Suprapubic skin (tissue), 4 donors: ENCODE results near the gene ARSJ. TPM values are rescaled to one million over a fixed set of nuclear protein-coding genes. Genes with fewer than 3 reads are reported as not detected.
"Not testable (repeated sequence)": the region's sequence is repeated elsewhere in the genome, so short reads cannot be mapped to it uniquely, and the experiment has no call there.

ENCODE experiments used
- DNase-seq, 2 donors: peaks; one replicate each; pipeline ENCODE4 v3.0.0-alpha.2; 2019; ENCODE audit warnings: low spot score in 2 of 2
- H3K27ac ChIP-seq: fragments of 200-600 bp; sonication (generic); one replicate; pipeline ENCODE4 v1.5.1; 2019
- H3K27me3 ChIP-seq: fragments of 200-600 bp; sonication (generic); one replicate; pipeline ENCODE4 v1.5.1; 2019
- H3K36me3 ChIP-seq: fragments of 200-600 bp; sonication (generic); one replicate; pipeline ENCODE4 v1.5.1; 2019
- H3K4me1 ChIP-seq: fragments of 200-600 bp; sonication (generic); one replicate; pipeline ENCODE4 v1.5.1; 2019
- H3K4me3 ChIP-seq: fragments of 200-600 bp; sonication (generic); one replicate; pipeline ENCODE4 v1.5.1; 2019; ENCODE audit warnings: mild to moderate bottlenecking
- H3K9me3 ChIP-seq: fragments of 200-600 bp; sonication (generic); one replicate; pipeline ENCODE4 v1.5.1; 2019
- EP300 ChIP-seq: sonication (generic); formaldehyde crosslinking; IDR thresholded peaks from one replicate; pipeline ENCODE4 v1.6.1; 2017; ENCODE audit warnings: antibody characterized with exemption
- POLR2A ChIP-seq, 2 donors: fragments of 450-650 bp; IDR thresholded peaks; one replicate each; pipeline ENCODE4 v1.6.1; 2017; ENCODE audit warnings: antibody characterized with exemption in 2 of 2, mild to moderate bottlenecking in 2 of 2, moderate library complexity in 2 of 2
- POLR2AphosphoS5 ChIP-seq, 3 donors: sonication (generic); formaldehyde crosslinking; IDR thresholded peaks; one replicate each; pipeline ENCODE4 v1.6.1; 2017; ENCODE audit warnings: antibody characterized with exemption in 3 of 3
- WGBS: methylation state at CpG from one replicate; pipeline ENCODE4 v1.1.5; 2018; 5-methylcytosine and 5-hydroxymethylcytosine counted together
- total RNA-seq, 4 donors: library from RNA; depleted of rRNA; stranded (reverse); fragments of >200 nt; gene quantifications; one replicate each; pipeline ENCODE4 v1.1.0, GENCODE V29; 2016
- TF ChIP-seq, protein P1 (sequence below), 2 donors: fragments of 200-600 bp in 1 of 2; fragments of 450-650 bp in 1 of 2; sonication (generic) in 1 of 2; IDR thresholded peaks; one replicate each; pipeline ENCODE4 v1.5.1; 2016 to 2019; ENCODE audit warnings: antibody characterized with exemption in 2 of 2, mild to moderate bottlenecking in 1 of 2, moderate library complexity in 1 of 2

Gene ARSJ
- total RNA-seq, 4 donors from 2014 or later, result 1.6 to 3.9 (median 3.2) TPM

- no peak for DNase-seq
- H3K36me3 ChIP-seq, result no peaks in the 10 kb centered on the region
- 84% methylated on average over 4 of the region's 8 CpGs for WGBS
- H3K9me3 ChIP-seq, result no peaks in the 10 kb centered on the region
- H3K4me1 ChIP-seq, result no peaks in the 10 kb centered on the region
- TF ChIP-seq EP300 (no peak), POLR2A (IDR thresholded peaks at IDR 0.05) (no peak), POLR2AphosphoS5 (IDR thresholded peaks at IDR 0.05) (no peak)
- TF ChIP-seq, protein P1, sequence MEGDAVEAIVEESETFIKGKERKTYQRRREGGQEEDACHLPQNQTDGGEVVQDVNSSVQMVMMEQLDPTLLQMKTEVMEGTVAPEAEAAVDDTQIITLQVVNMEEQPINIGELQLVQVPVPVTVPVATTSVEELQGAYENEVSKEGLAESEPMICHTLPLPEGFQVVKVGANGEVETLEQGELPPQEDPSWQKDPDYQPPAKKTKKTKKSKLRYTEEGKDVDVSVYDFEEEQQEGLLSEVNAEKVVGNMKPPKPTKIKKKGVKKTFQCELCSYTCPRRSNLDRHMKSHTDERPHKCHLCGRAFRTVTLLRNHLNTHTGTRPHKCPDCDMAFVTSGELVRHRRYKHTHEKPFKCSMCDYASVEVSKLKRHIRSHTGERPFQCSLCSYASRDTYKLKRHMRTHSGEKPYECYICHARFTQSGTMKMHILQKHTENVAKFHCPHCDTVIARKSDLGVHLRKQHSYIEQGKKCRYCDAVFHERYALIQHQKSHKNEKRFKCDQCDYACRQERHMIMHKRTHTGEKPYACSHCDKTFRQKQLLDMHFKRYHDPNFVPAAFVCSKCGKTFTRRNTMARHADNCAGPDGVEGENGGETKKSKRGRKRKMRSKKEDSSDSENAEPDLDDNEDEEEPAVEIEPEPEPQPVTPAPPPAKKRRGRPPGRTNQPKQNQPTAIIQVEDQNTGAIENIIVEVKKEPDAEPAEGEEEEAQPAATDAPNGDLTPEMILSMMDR (IDR thresholded peaks at IDR 0.05), result no peak
- H3K4me3 ChIP-seq, result no peak overlapping the region
- no peaks in the 10 kb centered on the region for H3K27me3 ChIP-seq
- no peak overlapping the region for H3K27ac ChIP-seq
Measured at GRCh38 chr4:114012749-114013148, 33.3 kb upstream of the ARSJ start.

DNA sequence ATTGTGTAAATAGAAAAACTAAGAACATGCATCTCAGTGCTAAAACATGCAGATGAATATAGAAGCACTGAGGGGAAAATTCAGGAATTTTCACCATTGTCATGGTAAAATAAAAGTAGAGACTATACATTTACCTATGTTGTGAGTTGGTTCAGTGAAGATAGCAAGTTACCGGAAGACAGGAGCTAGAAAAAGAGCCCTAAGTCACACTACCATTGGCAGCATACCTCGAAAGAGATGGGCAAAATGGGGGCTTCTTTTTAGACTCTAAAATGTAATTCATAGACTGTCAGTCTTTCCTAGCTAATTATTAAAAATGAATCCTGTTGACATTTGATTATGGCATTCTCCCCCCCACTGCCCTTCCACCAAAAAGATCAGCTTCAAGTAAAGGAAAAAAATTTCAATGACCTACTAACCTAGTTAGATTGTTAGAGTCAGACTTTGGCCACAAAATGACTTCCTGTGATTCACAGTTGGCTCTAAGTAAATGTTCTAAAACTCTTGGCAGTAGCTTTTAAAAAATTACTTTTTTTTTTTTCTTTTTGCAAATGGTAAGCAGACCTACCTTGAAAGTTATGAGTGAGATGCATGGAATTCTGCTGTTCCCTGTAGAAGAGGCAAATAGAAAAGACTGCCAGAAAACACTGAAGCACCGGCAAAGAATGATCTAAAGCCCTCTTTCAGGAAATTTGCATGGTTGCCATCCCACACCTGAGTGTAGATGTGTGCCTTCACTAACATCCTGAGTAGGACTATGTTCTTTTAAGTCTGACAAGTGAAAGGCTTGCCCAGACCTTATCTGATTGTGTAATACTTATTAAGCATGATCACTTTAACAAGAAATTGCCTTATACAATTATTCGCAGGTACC is 26.4 kb upstream of the ARSJ start:
- H3K4me1 ChIP-seq, result peaks cover 11% of the 10 kb centered on the region
- TF ChIP-seq POLR2A (IDR thresholded peaks at IDR 0.05) (no peak), POLR2AphosphoS5 (IDR thresholded peaks at IDR 0.05) (no peak), EP300 (no peak)
- TF ChIP-seq, protein P1 (IDR thresholded peaks at IDR 0.05), result no peak
- H3K36me3 ChIP-seq, result no peaks in the 10 kb centered on the region
- H3K9me3 ChIP-seq, result no peaks in the 10 kb centered on the region
- WGBS, result 53% methylated on average over 4 of the region's 4 CpGs
- H3K27me3 ChIP-seq, result no peaks in the 10 kb centered on the region
- H3K4me3 ChIP-seq, result no peak overlapping the region
- no peak overlapping the region for H3K27ac ChIP-seq
- DNase-seq, result no peak

DNA sequence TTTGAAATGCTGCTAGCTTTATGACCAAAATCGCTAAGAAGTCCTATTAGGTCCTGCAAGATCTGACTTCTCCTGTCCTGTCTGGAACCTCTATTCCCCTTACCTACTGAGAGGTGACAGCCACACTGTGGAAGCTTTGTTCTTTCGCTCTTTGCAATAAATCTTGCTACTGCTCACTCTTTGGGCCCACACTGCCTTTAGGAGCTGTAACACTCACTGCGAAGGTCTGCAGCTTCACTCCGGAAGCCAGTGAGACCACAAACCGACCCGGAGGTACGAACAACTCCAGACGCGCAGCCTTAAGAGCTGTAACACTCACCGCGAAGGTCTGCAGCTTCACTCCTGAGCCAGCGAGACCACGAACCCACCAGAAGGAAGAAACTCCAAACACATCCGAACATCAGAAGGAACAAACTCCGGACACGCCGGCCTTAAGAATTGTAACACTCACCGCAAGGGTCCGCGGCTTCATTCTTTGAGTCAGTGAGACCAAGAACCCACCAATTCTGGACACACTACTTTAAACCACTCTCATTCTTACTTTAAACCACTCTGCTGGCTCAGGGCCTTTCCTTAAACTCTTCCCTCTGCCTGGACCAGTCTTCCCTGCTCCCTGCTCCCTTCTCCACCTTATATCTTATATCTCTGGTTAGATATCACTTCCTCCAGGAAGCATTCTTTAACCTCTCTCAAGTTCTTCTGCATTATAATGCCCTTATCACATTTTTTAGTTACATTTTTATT is 25.2 kb upstream of the ARSJ start:
- 91% methylated on average over 20 of the region's 20 CpGs for WGBS

GRCh38 chr4:113998531-113998930 is 19.1 kb upstream of the ARSJ start:
- Histone ChIP-seq H3K36me3 (no peaks in the 10 kb centered on the region), H3K9me3 (no peaks in the 10 kb centered on the region), H3K4me3 (no peak overlapping the region), H3K27me3 (no peaks in the 10 kb centered on the region), H3K4me1 (no peaks in the 10 kb centered on the region), H3K27ac (no peak overlapping the region)
- no peak for TF ChIP-seq POLR2AphosphoS5 (IDR thresholded peaks at IDR 0.05)
- TF ChIP-seq, protein P1 (IDR thresholded peaks at IDR 0.05), result no peak
- WGBS, result 62% methylated on average over 1 of the region's 1 CpG
- DNase-seq, result no peak

More for the DNA sequence above, 25.2 kb upstream of the ARSJ start:
- not testable (repeated sequence) for H3K36me3 ChIP-seq, H3K4me3 ChIP-seq, DNase-seq, H3K27ac ChIP-seq, H3K27me3 ChIP-seq, H3K9me3 ChIP-seq
- peaks cover 11% of the 10 kb centered on the region for H3K4me1 ChIP-seq

GRCh38 chr4:113998079-113998478 is 18.6 kb upstream of the ARSJ start:
- WGBS, result 50% methylated on average over 5 of the region's 5 CpGs
- TF ChIP-seq EP300, result no peak
- TF ChIP-seq POLR2A (IDR thresholded peaks at IDR 0.05), result no peak
- TF ChIP-seq, protein P1 (IDR thresholded peaks at IDR 0.05), result no peak
- TF ChIP-seq POLR2AphosphoS5 (IDR thresholded peaks at IDR 0.05), result no peak
- no peaks in the 10 kb centered on the region for H3K27me3 ChIP-seq
- H3K4me1 ChIP-seq, result no peaks in the 10 kb centered on the region
- H3K36me3 ChIP-seq, result no peaks in the 10 kb centered on the region
- no peak overlapping the region for H3K4me3 ChIP-seq
- DNase-seq, result no peak
- H3K27ac ChIP-seq, result no peak overlapping the region
- H3K9me3 ChIP-seq, result no peaks in the 10 kb centered on the region
